ENCODE results near the gene BTN3A1. TPM values are rescaled to one million over a fixed set of nuclear protein-coding genes. Genes with fewer than 3 reads are reported as not detected.

The BTN3A1 gene
- total RNA-seq (2022; extraction: Qiagen RNA extraction; ENCODE audit: low read depth): 3.1 to 3.5 TPM (median 3.3 TPM) in 5 replicates

DNA sequence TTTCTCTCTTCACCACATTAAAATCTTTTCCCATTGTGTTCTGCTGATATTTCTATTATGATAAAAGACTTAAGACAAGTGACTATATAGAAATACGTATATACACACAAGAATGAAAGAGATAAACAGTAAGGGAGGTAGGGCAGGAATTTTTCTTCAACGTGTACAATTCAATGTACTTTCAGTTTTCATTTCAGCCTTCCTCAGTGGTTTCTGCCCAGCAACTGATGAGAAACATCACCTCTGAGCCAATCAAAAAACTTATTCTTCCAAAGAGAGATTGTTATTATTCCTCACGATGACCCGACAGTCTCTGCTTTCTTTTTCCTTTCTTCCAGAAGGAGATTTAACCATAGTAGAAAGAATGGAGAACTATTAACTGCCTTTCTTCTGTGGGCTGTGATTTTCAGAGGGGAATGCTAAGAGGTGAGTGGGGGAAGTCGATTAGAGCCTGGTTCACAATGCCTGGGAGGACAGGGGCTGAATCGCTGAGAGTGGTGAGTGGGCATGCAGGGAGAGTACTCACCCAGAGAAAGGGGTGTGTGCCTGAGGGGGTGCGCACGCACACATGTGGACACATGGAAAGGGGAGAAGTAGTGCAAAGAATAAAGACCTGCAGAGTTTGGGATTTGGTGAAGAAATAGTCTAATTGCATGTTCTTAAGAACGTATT lies at the start of gene BTN3A1:
Gene BTN3A1 (plus strand): TSS at position 289 of the 672 bp plus-strand sequence. CDS start 3,289 bp downstream, outside the sequence.

DNA sequence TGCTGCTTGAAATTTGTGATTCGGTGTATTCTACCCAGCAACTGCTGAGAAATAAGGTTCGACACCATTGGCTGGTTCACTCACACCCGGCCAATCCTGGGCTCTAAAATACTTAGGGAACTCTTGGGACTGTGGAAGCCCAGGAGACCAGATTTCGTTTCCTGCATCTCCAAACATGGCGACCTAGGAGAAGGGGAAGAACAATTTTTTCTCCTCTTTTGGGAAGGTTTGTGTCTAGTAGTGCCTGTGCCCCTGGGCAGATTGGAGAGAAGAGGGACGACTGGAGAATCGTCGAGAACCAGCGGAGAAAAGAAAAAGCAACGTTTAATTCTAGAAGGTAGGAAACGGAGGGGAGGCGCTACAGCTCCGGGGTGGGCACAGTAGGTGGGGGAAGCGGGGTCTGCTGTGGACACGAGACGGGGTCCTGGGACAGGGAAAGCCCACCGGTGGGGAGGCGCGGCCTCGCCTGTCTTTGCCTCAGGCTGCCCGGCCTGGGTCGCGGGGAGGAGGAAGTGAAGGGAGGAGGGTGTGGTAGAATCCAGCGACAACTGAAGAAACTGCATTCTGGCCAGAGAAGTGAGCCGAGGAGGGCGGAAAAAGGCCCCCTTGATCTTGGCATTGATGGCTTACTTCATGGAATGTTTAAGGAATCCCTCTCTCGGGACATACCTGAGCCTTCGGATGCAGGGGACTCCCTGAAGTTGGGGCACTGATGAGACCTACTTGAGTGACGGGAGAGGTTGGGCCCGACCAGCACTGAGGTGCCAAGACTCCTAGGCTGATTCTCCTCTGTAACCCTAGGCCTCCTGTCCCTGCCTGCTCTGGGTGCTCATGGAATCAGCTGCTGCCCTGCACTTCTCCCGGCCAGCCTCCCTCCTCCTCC lies 56.0 kb downstream of the BTN3A1 start, which contains the start of gene BTN2A1:
Gene BTN2A1 (plus strand): TSS at position 150 of the 883 bp plus-strand sequence. CDS start 682 bp downstream, at position 832.

Other genes starting within 250 kb of the BTN3A1 start
- 3.7 to 5.0 TPM (median 4.0 TPM) in 5 replicates for gene BTN3A2, start 37.1 kb upstream of the BTN3A1 start, total RNA-seq (2022; extraction: Qiagen RNA extraction; ENCODE audit: low read depth)
- gene BTN2A2, start 19.2 kb upstream of the BTN3A1 start, total RNA-seq (2022; extraction: Qiagen RNA extraction; ENCODE audit: low read depth): 6.8 to 10.3 TPM (median 7.8 TPM) in 5 replicates
- gene BTN3A3, start 38.2 kb downstream of the BTN3A1 start, total RNA-seq (2022; extraction: Qiagen RNA extraction; ENCODE audit: low read depth): 0.77 to 1.3 TPM (median 0.88 TPM) in 5 replicates
- gene BTN2A1, start 55.7 kb downstream of the BTN3A1 start, total RNA-seq (2022; extraction: Qiagen RNA extraction; ENCODE audit: low read depth): 18.1 to 24.3 TPM (median 21.1 TPM) in 5 replicates
- gene BTN1A1, start 98.0 kb downstream of the BTN3A1 start, total RNA-seq (2022; extraction: Qiagen RNA extraction; ENCODE audit: low read depth): 0.04 TPM in 1 of 5 replicates, not detected in the others
- gene HMGN4, start 136.1 kb downstream of the BTN3A1 start, total RNA-seq (2022; extraction: Qiagen RNA extraction; ENCODE audit: low read depth): 60.4 to 78.0 TPM (median 75.5 TPM) in 5 replicates
- 13.4 to 15.1 TPM (median 14.4 TPM) in 5 replicates for gene ABT1, start 194.7 kb downstream of the BTN3A1 start, total RNA-seq (2022; extraction: Qiagen RNA extraction; ENCODE audit: low read depth)